Measurements from ENCODE around the gene THBS1.

THBS1 gene

DNA sequence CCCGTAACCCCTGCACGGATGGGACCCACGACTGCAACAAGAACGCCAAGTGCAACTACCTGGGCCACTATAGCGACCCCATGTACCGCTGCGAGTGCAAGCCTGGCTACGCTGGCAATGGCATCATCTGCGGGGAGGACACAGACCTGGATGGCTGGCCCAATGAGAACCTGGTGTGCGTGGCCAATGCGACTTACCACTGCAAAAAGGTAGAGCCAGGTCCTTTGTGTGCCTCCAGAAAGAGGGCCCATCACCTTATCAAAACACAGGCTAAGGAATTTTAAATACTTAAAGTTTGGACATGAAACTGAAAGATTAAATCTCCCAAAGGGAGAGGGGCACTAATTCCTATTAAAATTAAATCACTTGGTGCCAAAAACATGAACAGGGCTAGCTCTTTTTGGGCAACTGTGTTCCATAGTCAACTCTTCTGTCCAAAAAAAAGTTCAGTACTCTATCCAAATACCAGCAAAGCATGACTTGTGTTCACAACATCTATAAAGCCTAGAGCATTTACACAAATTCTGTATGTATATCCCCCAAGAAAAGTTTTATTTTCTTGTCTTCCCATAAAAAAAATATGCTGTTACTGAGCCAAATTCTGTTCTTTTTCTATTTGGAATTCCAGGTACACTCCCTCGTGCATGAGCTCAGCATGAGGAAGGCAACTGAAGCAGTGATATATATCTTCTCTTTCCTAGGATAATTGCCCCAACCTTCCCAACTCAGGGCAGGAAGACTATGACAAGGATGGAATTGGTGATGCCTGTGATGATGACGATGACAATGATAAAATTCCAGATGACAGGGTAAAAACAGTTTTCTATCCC, 9.2 kb downstream of the THBS1 start:
- no peak for DNase-seq

DNA sequence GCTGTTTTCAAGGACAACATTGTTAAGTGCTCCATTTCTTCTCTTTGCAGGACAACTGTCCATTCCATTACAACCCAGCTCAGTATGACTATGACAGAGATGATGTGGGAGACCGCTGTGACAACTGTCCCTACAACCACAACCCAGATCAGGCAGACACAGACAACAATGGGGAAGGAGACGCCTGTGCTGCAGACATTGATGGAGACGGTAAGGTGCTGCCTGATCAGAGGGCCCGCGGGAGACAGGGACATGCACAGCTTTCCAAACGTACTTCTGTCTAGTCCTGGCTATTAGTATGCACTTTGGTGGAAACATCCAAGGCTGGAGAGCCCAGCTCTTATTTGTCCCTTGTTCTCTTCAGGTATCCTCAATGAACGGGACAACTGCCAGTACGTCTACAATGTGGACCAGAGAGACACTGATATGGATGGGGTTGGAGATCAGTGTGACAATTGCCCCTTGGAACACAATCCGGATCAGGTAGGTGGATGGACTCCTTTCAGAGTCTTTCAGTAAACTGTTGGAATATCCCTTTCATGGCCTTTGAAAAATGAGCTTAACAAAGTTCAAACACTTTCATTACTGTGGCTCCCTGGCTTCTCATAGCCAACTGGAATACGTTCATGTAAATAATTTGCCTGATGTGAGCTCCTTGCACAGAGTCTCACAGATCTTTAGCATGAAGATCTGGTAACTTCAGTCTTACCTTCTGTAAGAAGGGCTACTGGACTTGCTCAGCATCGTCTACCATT, 10.4 kb downstream of the THBS1 start:
- DNase-seq: no peak

DNA sequence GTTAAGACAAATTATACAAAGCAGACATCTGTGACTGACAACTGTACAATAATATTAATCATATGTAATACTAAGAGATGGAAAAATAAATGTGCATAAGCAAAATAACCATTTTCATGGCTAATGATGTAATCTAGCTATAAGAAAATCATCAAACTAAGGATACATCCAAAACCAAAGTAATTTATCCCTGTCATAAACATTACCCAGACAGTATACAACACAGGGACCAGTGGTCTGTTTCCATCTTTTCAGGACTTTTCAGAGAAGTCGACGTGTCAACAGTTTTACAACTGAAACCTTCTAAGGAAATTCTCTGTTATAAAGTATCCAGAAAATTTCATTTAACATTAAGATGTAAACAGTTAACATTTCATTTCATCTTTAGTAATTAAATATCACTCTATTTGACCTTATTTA, 11.0 kb downstream of the THBS1 start:
- no peak for DNase-seq

DNA sequence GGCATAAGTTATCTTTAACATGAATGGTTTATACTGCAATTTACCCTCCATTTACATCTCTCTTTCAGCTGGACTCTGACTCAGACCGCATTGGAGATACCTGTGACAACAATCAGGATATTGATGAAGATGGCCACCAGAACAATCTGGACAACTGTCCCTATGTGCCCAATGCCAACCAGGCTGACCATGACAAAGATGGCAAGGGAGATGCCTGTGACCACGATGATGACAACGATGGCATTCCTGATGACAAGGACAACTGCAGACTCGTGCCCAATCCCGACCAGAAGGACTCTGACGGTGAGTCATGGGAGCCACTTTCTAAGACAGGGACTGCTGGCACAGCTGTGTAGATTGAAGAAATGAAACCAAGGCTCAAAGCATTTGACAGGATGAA, 11.6 kb downstream of the THBS1 start:
- DNase-seq: no peak

DNA sequence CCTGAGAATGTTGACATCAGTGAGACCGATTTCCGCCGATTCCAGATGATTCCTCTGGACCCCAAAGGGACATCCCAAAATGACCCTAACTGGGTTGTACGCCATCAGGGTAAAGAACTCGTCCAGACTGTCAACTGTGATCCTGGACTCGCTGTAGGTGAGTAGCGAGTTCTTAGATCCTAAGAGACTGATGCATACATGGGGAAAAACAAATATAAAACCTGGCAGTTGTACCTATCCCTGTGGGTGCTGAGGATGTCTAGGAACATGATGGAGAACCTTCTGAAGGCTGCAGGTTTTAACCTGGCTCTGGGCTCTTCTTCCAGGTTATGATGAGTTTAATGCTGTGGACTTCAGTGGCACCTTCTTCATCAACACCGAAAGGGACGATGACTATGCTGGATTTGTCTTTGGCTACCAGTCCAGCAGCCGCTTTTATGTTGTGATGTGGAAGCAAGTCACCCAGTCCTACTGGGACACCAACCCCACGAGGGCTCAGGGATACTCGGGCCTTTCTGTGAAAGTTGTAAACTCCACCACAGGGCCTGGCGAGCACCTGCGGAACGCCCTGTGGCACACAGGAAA, 12.3 kb downstream of the THBS1 start:
- DNase-seq: no peak

DNA sequence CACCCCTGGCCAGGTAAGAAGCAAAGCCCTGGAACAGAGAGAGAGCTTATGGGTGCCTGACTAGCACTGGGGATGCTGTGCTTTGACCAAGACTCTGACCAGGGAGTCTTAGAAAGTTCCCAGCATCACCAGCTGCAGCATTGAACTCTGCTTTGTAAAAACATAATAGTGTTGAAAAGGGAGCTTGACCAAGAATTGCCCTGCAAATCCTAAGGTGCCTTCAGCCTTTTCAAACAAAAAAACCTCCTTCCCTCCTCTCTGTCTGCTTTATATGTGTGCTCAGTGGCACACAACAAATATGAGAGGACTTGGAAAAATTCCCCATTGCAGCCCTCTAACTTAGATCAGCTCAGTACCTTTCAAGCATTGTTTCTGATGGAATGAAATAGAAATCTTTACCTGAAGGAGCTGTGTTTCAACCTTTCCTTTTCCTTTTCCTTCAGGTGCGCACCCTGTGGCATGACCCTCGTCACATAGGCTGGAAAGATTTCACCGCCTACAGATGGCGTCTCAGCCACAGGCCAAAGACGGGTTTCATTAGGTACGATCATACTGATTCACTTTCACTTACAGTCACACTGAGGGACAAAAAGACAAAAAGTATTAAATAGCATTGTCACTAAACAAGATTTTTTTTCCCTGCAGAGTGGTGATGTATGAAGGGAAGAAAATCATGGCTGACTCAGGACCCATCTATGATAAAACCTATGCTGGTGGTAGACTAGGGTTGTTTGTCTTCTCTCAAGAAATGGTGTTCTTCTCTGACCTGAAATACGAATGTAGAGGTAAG, 13.0 kb downstream of the THBS1 start:
- no peak for DNase-seq

DNA sequence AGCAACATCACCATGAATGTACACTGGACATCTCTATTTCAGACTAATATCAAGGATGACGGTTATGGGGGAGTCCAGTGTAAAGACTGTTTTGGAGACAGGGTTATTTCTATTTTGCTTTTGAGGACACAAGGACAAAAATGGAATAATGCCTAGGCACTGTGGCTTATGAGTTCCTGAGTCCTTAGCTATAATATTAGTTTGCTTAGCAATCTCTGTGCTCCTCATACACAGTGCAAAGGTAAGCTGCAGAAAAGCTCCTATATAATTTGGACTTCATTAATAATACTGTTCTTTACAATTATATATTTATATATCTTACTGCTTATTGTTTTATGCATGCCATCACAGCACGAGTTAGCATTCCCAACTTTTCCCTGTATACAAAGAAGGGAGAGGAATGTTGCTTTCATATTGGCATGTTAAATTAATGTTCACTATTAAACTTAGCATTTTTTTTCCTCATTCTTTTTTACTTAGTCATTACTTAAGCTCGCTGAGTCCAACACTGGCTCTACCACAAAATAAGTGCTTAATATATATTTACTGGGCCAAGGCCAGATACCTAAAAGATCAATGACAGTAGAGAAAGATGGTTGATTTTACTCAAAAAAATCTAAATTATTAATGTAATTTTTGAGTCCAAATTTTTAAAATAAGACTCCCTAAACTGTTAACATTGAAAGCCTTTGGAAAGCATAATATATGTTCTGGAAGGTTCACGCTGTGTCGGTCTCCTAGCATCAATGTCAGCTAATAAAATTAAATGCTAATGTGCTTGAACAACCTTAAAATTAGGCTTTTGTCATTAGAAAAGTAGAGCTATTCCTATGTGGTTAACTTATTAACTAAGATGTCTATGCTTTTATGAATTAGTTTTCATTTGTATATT, 13.8 kb downstream of the THBS1 start:
- no peak for DNase-seq

DNA sequence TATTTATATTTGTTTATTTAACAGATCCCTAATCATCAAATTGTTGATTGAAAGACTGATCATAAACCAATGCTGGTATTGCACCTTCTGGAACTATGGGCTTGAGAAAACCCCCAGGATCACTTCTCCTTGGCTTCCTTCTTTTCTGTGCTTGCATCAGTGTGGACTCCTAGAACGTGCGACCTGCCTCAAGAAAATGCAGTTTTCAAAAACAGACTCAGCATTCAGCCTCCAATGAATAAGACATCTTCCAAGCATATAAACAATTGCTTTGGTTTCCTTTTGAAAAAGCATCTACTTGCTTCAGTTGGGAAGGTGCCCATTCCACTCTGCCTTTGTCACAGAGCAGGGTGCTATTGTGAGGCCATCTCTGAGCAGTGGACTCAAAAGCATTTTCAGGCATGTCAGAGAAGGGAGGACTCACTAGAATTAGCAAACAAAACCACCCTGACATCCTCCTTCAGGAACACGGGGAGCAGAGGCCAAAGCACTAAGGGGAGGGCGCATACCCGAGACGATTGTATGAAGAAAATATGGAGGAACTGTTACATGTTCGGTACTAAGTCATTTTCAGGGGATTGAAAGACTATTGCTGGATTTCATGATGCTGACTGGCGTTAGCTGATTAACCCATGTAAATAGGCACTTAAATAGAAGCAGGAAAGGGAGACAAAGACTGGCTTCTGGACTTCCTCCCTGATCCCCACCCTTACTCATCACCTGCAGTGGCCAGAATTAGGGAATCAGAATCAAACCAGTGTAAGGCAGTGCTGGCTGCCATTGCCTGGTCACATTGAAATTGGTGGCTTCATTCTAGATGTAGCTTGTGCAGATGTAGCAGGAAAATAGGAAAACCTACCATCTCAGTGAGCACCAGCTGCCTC, 14.7 kb downstream of the THBS1 start:
- DNase-seq: no peak

DNA sequence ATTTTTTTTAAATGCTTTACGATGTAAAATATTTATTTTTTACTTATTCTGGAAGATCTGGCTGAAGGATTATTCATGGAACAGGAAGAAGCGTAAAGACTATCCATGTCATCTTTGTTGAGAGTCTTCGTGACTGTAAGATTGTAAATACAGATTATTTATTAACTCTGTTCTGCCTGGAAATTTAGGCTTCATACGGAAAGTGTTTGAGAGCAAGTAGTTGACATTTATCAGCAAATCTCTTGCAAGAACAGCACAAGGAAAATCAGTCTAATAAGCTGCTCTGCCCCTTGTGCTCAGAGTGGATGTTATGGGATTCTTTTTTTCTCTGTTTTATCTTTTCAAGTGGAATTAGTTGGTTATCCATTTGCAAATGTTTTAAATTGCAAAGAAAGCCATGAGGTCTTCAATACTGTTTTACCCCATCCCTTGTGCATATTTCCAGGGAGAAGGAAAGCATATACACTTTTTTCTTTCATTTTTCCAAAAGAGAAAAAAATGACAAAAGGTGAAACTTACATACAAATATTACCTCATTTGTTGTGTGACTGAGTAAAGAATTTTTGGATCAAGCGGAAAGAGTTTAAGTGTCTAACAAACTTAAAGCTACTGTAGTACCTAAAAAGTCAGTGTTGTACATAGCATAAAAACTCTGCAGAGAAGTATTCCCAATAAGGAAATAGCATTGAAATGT, 15.6 kb downstream of the THBS1 start:
- no peak for DNase-seq

DNA sequence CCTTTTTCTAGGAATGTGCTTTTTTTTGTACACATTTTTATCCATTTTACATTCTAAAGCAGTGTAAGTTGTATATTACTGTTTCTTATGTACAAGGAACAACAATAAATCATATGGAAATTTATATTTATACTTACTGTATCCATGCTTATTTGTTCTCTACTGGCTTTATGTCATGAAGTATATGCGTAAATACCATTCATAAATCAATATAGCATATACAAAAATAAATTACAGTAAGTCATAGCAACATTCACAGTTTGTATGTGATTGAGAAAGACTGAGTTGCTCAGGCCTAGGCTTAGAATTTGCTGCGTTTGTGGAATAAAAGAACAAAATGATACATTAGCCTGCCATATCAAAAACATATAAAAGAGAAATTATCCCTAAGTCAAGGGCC, 16.5 kb downstream of the THBS1 start:
- no peak for DNase-seq

DNA sequence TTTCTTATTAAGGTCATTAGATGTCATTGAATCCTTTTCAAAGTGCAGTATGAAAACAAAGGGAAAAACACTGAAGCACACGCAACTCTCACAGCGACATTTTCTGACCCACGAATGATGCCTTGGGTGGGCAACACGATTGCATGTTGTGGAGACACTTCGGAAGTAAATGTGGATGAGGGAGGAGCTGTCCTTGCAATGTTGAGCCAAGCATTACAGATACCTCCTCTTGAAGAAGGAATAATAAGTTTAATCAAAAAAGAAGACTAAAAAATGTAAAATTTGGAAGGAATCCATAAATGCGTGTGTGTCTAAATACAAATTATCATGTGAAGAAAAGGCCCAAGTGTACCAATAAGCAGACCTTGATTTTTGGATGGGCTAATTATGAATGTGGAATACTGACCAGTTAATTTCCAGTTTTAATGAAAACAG, 16.9 kb downstream of the THBS1 start:
- no peak for DNase-seq

DNA sequence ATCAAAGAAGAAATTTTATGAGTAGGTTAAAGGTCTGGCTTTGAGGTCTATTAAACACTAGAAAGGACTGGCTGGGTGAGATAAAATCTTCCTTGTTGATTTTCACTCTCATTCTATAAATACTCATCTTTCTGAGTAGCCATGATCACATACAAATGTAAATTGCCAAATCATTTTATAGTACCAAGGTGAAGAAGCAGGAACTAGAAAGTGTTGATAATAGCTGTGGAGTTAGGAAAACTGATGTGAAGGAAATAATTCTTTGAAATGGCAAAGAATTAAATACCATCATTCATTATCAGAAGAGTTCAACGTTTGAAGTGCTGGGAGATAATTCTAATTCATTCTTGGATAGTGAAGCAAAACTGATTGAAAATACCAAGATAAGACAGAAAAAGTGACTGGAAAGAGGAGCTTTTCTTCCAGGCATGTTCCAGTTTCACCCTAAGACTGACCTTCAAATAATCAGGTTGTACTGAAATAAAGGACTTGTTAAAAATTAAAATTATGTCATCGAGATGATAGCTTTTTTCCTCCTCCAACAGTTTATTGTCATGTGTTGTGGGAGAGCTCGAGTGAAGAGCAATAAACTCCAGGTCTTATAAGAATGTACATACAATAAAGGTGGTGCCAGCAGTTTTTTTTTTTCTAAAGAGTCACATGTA, 17.4 kb downstream of the THBS1 start:
- no peak for DNase-seq

DNA sequence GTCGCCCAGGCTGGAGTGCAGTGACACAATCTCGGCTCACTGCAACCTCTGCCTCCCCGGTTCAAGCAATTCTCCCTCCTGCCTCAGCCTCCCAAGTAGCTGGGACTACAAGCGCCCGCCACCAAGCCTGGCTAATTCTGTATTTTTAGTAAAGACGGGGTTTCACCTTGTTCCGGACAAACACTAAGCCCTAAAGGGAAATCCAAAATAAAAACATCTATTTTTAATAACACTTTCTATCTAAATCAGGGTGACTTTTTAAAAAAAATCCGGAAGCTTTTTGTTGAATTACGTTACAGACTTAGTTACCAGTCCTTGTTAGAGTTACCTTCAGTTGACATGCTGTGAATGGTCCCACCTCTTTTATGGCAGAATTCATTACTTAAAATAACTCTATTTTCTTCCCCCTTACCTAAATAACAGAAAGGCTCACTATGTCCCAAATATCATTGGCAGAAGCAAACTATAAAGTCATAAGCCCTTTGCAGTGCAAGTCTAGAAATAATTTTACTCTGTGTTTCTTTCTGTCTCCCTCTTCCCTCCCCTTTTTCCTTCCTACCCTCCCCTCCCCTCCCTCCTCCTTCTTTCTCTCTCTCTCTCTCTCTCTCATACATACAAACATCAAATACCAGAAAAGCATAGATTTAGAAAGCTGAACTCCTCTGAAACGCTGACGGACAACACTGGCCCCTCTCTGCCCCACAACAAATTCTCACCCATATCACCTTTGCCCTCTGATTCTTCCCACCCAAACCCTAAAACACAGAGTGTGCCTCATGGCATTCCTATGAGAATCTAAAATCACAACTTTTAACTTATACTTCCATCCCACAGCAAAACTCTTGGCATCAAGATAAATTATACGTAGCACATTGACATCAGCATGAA, 18.3 kb downstream of the THBS1 start:
- DNase-seq: no peak

DNA sequence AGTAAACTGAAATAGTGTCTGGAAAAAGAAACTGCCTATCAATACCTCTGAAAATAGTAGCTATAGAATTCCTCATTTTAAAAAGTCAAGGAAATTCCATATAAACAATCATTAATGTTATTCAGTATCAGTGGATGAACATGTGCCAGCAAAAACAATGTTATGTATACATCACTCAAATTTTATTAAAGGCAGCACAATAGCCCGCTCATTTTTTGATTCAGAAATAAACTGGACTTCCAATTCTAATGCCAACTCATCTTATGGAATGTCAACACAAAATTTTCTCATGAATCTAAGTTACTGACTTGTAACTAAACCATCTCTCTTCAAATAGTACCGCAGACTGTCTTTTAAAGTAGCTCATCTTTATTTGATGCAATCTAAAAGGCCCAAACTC, 19.0 kb downstream of the THBS1 start:
- no peak for DNase-seq

DNA sequence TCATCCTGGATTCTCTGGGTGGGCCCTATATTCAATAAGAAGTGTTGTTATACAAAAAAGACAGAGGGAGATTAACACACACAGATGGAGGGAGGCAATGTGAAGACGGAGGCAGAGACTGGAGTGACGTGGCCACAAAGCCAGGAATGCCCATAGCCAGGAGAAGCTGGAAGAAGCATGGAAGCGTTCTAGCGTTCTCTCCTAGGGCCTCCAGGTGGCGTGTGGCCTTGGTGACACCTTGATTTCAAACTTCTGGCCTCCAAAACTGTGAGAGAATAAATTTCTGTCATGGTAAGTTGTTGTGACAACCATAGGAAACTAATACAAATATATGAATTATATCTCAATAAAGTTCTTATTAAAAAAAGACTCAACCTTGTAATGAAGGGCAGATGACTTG, 21.3 kb downstream of the THBS1 start:
- no peak for DNase-seq

DNA sequence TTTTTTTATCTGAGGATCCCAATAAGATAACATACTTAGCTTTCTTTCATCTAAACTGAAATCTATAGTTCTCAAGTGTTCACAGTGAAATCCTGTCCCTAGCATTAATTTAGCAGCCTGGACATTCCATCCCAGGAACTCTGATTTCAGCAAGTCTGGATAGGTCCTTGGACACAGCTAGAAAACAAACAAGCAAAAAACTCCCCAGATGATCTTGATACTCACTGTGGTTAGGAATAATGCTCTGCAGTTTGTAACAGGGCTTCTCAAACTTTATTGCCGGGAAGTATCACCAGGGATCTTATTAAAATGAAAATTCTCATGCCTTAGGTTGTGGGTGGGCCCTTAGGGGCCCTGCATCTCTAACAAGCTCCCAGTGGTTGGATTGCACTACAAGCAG, 24.3 kb downstream of the THBS1 start:
- no peak for DNase-seq

DNA sequence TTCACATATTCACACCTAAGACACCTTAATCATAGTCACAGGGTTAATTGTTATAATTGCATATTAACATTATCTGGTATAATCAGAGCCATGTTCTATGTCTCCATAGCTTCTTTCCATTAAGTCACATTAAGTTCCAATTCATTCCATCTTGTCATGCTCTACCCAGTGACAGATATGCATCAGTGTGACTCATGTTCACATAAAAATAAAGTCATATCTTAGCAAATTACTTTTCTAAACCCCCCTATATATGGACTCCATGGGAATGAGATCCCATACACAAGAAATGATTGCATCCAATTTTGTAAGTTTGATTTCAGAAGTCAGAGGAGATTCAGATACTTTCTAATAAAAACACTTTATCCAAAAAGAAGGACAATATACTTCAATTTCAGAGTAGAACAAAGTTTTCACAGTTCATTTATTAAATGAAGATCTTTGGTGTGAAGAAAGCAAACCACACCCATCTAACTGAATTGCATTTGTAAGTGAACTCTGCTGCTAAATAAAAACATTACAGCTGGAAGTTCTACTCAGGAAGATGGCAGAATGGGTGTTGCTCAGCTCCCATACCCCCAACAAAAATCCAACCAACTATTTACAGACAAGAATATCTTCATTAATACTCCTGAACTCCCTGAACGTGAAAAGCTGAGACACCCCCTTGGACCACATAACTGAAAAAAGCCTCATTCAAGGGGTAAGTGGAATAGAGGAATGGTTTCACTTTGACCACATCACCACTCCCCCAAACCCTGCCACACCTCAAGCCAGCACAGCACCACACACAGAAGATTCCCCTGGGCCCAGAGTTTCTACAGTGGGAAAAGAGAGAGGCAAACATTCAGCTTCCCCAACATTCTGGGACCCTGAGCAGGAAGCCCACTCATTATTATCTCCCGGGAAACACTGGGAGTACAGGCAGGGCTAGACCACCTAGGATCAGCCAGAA, 27.6 kb downstream of the THBS1 start:
- DNase-seq: no peak

Data from NCI-H1436 (cell line).